ENCODE results near the gene ALDH9A1.

GRCh38 chr1:165734906-165735305, 36.5 kb upstream of the ALDH9A1 start:
- TF ChIP-seq CTCF (IDR thresholded peaks at IDR 0.05; ENCODE audit: low read depth, low read length, poor library complexity, severe bottlenecking) = no peak
- TF ChIP-seq EZH2phosphoT487 (IDR thresholded peaks at IDR 0.05; ENCODE audit: borderline replicate concordance, low read length) = no peak

Data from DOHH2 (cell line).